Measurements from ENCODE around the gene RNF213.

Gene RNF213

GRCh38 chr17:80431246-80432195 lies 170.9 kb downstream of the RNF213 start:
- no peak for DNase-seq (ENCODE audit: low read depth in 3 of 3)

GRCh38 chr17:80432350-80432955 lies 171.8 kb downstream of the RNF213 start:
- no peak for DNase-seq (ENCODE audit: low read depth in 3 of 3)

- DNase-seq (ENCODE audit: low read depth in 3 of 3), result no peak
These were observed 172.4 kb downstream of the RNF213 start for GRCh38 chr17:80432961-80433550.

DNA sequence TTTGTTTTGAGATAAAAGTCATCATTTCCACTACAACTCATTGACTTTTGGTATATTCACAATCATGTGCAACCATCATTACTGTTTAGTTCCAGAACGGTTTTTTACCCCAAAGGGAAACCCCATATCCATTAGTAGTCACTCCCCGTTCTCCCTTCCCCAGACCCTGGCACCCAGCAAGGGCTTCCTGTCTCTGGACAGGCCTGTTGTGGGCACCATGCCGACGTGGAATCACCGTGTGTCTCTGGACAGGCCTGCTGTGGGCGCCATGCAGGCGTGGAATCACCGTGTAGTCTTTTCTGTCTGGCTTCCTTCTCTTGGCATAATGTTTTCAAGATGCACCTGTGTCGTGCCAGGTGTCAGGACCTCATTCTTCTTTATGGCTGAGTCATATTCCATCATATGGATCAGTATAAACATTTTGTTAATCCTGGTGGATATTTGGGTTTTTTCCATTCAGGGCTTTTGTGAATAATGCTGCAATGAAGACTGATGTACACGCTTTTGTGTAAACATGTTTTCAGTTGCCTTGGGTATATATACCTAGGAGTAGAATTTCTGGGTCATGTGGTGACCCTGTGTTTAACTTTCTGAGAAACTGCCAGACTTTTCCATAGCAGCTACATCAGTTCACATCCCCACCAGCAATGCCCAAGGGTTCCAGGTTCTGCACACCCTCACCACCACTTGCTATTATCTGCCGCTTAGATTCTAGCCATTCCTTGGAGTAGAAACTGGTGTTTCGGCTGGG lies 173.4 kb downstream of the RNF213 start:
- no peak for DNase-seq (ENCODE audit: low read depth in 3 of 3)

DNA sequence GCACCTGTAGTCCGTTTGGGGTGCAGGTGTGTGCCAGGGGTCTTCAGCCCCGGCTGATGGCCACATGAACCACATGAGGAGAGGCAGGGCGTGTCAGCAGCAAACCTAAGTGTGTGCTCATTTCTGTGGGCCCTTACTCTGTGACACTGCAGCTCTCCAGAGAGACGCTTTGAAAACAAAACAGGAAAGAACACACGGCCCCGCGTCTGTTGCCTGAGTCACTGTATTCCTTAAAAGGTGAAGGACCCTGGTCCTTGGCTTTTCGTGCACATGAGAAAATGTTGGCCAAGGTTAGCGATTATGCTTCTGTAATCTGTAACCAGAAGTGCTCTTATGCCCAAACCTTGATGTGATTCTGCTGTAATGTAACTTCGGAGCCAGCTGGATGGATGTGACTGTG lies 176.9 kb downstream of the RNF213 start:
- no peak for DNase-seq (ENCODE audit: low read depth in 3 of 3)

- DNase-seq (ENCODE audit: low read depth in 3 of 3), result no peak
These were observed 178.2 kb downstream of the RNF213 start for GRCh38 chr17:80438806-80439205.

DNA sequence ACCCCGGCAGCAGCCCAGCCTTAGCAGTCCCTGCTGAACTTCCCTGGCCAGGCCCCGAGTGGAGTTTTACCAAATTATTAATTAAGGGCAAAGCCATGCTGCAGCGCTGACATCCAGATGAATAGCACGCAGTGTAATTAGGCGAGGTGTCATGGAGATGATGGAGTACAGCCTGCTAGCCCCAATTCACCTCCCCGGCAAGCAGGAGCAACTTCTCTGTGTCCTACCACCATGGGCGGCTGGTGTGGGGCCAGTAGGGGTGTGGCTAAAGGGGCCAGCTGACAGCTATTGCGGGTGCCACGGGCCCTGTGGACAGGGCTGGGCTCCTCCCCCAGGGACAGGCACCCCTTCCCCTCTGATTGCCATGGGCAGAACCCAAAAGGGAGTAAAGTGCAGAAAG lies 178.8 kb downstream of the RNF213 start:
- no peak for DNase-seq (ENCODE audit: low read depth in 3 of 3)

DNA sequence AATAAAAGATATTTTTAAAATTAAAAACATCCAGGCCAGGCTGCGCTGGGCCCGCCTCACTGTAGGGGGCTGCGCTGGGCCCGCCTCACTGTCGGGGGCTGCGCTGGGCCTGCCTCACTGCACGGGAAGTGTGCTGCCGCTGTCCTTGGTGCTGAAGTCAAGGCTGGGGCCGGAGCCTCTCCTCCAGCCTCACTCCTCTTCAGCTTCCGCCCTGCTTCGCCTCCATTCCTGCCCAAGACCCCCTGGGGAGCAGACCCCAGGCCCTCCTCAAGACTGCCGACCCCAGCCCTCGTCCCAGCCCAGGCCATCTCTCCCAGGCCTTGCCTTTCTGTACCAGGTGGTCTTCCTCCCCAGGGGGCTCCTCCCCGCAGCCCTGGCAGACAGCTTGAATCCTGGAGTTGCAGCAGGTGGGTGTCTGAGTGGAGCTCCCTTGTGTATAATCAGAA lies 180.5 kb downstream of the RNF213 start:
- peak in 1 of 3 experiments; percentile 29 for DNase-seq (ENCODE audit: low read depth in 3 of 3)

GRCh38 chr17:80441598-80442322 lies 181.1 kb downstream of the RNF213 start:
- no peak for DNase-seq (ENCODE audit: low read depth in 3 of 3)

- DNase-seq (ENCODE audit: low read depth in 3 of 3), result no peak
These were observed 181.6 kb downstream of the RNF213 start for GRCh38 chr17:80442323-80442659.

GRCh38 chr17:80442764-80443163 lies 182.1 kb downstream of the RNF213 start:
- DNase-seq (ENCODE audit: low read depth in 3 of 3), result no peak

- DNase-seq (ENCODE audit: low read depth in 3 of 3), result no peak
These were observed 182.8 kb downstream of the RNF213 start for GRCh38 chr17:80443498-80443897.

DNA sequence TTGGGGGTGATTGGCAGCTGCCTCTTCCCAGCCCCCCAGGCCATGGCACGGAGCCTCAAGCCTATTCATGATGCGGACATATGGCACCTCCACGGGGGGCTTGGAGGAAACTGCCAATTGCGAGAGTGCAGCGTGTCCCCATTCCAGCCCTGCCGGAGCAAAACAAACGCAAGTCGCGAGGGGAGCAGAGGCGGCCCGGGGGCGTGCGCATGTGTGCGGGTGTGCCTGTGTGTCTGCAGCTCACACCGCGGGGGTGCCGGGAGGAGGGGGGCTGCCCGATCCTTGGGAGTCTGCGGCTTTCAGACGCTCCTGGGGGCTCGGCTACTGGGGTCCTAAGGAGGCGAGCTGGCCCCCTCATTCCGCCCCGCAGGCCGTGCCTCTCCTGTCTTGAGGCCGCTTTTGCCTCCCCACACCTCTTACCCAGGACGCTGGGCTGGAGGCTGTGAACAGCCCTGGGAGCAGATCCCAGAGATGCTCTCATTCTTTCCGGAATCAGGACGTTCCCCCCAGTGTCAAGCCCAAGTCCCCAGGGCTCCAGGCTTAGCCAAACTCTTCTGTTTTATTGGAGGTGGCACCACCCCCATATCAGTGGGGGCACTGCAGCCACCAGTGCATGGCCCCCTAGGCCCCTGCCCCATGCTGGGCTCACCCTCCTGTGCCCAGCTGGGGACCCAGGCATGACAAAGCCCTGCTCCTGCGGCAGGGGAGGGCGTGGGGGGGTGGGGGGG lies 183.4 kb downstream of the RNF213 start:
- no peak for DNase-seq (ENCODE audit: low read depth in 3 of 3)

GRCh38 chr17:80444644-80444979 lies 184.0 kb downstream of the RNF213 start:
- DNase-seq (ENCODE audit: low read depth in 3 of 3), result no peak

GRCh38 chr17:80445007-80445725 lies 184.5 kb downstream of the RNF213 start:
- DNase-seq (ENCODE audit: low read depth in 3 of 3), result no peak

DNA sequence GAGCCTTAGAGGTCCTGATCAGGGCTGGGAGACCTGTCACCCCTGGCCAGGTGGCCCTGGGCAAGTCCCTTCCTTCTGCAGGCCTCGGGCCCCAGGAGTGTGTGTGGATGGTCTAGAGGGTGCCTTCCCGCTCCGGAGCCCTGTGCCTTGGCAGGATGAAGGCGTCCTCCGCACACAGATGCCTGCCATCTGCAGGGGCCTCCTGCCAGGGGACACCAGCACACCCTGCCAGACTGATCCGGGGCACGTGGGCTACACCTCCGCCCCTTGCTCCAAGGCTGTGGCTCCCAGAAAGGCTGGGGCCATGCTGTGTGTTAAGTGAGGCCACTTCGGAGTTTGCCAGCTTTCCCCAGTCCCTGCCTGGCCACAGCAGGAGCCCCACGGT lies 185.1 kb downstream of the RNF213 start:
- DNase-seq (ENCODE audit: low read depth in 3 of 3), result no peak

- DNase-seq (ENCODE audit: low read depth in 3 of 3), result no peak
These were observed 186.2 kb downstream of the RNF213 start for GRCh38 chr17:80446645-80447405.

- no peak for DNase-seq (ENCODE audit: low read depth in 3 of 3)
These were observed 187.1 kb downstream of the RNF213 start for GRCh38 chr17:80447790-80448189.
